ENCODE results near the gene MKRN3.
"Not testable (repeated sequence)": the region's sequence is repeated elsewhere in the genome, so short reads cannot be mapped to it uniquely, and the experiment has no call there.

The MKRN3 gene

DNA sequence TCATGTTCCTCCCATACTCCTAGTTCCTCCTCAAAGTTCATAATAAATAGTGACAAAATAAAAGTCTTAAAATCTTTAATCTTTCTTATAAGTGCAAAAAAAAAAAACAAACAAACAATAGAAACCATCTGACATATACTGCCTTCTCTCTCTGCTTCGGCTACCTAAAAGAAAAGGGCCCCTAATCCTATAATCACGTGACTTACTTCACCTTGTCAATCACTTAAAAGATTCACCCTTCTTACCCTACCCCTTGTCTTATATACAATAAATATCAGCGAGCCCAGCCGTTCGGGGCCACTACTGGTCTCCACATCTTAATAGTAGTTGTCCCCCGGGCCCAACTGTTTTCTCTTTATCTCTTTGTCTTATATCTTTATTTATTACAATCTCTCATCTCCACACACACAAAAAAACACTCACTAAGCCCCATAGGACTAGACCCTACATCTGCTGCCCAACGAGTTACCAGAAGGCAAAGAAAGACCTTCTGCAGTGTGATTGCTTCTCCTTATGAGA, 28.8 kb downstream of the MKRN3 start:
- DNase-seq: no peak

DNA sequence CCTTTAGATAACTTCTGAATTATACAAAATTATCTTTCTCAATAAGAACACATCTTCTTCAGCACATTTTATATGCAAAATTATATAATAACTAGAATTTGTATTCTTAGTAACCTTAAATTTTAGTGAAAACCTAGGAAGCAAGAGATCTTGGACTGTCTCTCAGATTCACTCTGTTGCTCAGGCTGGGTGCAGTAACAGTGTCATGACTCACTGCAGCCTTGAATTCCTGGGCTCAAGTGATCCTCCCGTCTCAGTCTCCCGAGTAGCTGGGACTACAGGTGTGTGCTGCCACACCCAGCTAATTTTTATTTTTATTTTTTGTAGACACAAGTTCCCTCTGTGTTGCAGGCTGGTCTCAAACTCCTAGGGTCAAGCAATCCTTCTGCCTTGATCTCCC, 29.9 kb downstream of the MKRN3 start:
- DNase-seq: no peak

DNA sequence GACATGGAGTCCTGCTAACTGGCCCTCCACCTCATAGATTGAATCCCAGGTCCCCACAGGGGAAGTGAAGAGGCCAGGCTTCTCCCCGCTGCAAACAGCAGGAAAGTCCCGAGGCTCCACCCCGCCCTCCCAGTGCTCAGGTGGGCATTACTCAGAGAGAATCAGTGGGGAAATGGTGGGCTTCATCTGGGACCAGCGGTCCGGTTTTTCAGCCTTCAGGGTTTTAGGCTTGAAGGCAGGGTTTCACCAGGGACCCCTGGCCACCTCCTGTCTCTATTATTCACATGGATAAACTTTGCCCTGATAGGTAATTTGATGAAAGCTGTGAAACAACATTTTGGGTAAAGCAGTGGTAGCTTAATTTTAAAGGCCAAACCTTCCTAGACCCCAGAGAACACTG, 31.3 kb downstream of the MKRN3 start:
- no peak for DNase-seq

DNA sequence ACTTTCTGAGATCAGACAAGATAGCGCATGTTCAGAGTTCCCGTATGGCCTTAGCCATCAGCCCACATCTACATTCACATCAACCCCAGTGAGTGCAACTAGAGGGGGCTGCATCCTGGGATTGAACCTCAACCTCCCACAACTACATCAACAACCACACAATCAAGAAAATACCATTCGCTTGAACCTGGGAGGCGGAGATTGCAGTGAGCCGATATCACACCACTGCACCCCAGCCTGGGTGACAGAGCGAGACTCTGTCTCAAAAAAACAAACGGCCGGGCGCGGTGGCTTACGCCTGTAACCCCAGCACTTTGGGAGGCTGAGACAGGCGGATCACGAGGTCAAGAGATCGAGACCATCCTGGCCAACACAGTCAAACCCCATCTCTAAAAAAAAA, 31.8 kb downstream of the MKRN3 start:
- not testable (repeated sequence) for DNase-seq

DNA sequence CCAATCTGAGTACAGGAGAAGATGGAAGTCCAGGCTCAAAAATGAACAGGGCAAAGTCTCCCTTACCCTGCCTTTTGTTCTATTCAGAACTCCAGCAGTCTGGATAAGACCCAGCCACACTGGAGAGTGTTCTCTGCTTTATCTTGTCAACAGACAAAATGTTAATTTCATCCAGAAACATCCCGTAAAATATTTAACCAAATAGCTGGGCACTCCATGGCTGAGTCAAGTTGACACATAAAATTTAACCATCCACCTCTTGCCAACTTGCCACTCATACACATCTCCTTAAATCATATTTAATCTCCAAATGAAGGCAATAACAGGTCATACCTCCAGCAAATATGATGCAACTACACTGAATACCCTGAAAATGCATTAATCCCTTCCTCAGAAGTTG, 33.6 kb downstream of the MKRN3 start:
- DNase-seq: no peak

DNA sequence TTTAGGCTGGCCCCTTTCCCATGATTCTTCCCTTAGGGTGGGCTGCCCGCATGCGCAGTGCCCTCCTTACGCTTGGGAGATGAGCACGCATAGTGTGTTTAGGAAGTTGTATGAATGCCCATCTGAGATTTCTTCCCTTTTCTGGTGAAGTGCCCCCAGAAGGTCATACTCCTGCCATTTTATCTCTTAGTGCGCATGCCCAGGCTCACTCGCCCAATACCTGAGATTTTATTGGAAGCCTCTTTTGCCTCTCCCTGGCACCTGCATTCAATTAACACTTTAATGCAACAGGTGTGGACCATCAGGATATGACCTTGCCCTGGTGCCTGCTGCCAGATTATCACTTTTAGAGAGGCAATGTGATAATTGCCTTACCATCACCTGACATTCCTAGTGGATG, 36.6 kb downstream of the MKRN3 start:
- no peak for DNase-seq

DNA sequence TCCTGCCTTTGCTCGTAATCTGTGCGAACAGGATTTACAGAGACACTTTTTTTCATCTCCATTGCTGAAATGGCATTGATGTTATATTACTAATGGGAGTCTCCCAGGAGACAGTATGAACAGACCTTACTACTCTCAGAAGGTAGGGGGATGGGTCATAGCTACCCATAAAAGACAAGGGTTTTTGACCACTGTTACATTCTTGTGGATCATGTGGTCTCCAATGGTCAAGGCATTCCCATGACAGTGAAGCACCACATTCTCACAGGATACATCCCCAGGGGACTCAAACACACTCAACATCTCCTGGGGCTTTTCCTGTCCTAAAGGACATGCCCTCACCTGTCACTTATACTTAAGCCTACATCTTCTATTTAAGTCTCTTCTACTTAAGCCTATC, 40.8 kb downstream of the MKRN3 start:
- no peak for DNase-seq

DNA sequence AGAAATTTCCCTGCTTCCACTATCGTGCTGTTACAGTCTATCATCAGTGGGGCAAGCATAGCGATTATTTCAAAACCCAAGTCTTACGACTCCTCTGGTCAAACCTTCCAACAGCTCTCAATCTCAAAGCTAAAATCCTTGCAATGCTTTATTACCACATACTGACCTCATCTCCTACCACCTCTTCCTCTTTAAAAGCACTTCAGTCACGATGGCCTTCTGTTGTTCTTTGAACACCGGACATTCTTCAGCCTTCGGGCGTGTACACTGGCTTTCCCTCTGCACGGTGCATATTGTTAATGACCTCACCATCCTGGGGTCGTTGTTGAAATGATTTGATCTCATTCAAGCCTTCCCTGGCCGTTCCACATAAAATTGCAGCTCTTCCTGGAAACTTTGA, 51.1 kb downstream of the MKRN3 start:
- no peak for DNase-seq
